AG04450 (cell line): ENCODE results near the gene MPHOSPH10. TPM values are rescaled to one million over a fixed set of nuclear protein-coding genes. Genes with fewer than 3 reads are reported as not detected.
A peak's percentile ranks its signal among the peaks of the same experiment; 100 is the strongest.
"Not testable (repeated sequence)": the region's sequence is repeated elsewhere in the genome, so short reads cannot be mapped to it uniquely, and the experiment has no call there.

Experiments
- CTCF ChIA-PET: fragments of 300-600, 350-600 bp; formaldehyde crosslinking; extraction: SDS; loops from one replicate; lab custom pipeline; 2022; ENCODE audit warnings: antibody characterized with exemption, inconsistent platforms; lab: Charles Lee
- POLR2A ChIA-PET: fragments of 350-600 bp; formaldehyde crosslinking; extraction: SDS; loops from one replicate; lab custom pipeline; 2021; ENCODE audit warnings: antibody characterized with exemption, inconsistent platforms; lab: Yijun Ruan, JAX
- DNase-seq: peaks from one replicate; pipeline ENCODE4 v3.0.0-alpha.2; 2011; ENCODE audit warnings: low read depth, low spot score
- H3K27ac ChIP-seq: one replicate; pipeline ENCODE4 v1.5.1; 2012; ENCODE audit warnings: low read depth, low read length, control low read depth
- H3K27me3 ChIP-seq: one replicate; pipeline ENCODE4 v1.6.0; 2012; ENCODE audit warnings: low read length; ENCODE audit not compliant: control insufficient read depth, insufficient read depth
- H3K4me3 ChIP-seq: 2 replicates; pipeline ENCODE4 v1.5.1; 2011; ENCODE audit warnings: mild to moderate bottlenecking, low read depth, low read length, control low read depth
- H3K9me3 ChIP-seq: 2 replicates; pipeline ENCODE4 v1.5.1; 2012; ENCODE audit warnings: low read length; ENCODE audit not compliant: control insufficient read depth, insufficient read depth
- polyA plus RNA-seq: library from polyadenylated mRNA; depleted of rRNA; stranded (reverse); fragments of >200 nt; gene quantifications from 2 replicates; pipeline ENCODE4 v1.2.3, GENCODE V29; 2011
- TF ChIP-seq, protein P1 (sequence below): IDR thresholded peaks from 2 replicates; pipeline ENCODE4 v1.5.1; 2011; ENCODE audit warnings: low read depth, low read length, control low read depth, inconsistent platforms

MPHOSPH10 gene
- polyA plus RNA-seq, 1 experiment = 23.3 TPM

DNA sequence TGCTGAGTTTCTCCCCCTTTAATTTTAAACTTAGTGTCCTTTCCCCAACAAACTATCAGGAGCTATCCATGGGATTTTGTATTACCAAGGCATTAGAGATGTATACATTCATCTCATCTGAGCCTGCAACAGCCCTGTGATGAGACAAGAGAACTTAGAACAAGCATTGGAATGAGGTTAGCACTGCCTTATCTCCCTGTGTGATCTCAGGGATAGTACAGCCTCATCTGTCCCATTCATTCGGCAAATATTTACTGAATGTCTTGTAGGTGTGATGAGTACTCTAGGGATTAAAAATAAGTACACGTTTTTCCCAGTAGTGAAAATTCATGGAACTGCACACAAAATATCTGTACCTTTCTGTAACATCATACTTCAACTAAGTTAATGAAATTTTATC is 50.9 kb downstream of the MPHOSPH10 start:
- DNase-seq = no peak
- H3K4me3 ChIP-seq = no peak overlapping the region
- ChIA-PET CTCF (interaction anchor here (1.0 to 1.3 kb wide), 2 partner anchors 25 to 233 kb away, joined by 3 read pairs; no protein-coding TSS in a partner anchor), POLR2A (no interaction called here)
- peaks cover 9% of the 10 kb centered on the region for H3K27me3 ChIP-seq
- H3K9me3 ChIP-seq = no peaks in the 10 kb centered on the region
- TF ChIP-seq, protein P1, sequence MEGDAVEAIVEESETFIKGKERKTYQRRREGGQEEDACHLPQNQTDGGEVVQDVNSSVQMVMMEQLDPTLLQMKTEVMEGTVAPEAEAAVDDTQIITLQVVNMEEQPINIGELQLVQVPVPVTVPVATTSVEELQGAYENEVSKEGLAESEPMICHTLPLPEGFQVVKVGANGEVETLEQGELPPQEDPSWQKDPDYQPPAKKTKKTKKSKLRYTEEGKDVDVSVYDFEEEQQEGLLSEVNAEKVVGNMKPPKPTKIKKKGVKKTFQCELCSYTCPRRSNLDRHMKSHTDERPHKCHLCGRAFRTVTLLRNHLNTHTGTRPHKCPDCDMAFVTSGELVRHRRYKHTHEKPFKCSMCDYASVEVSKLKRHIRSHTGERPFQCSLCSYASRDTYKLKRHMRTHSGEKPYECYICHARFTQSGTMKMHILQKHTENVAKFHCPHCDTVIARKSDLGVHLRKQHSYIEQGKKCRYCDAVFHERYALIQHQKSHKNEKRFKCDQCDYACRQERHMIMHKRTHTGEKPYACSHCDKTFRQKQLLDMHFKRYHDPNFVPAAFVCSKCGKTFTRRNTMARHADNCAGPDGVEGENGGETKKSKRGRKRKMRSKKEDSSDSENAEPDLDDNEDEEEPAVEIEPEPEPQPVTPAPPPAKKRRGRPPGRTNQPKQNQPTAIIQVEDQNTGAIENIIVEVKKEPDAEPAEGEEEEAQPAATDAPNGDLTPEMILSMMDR = no peak
- no peak overlapping the region for H3K27ac ChIP-seq

DNA sequence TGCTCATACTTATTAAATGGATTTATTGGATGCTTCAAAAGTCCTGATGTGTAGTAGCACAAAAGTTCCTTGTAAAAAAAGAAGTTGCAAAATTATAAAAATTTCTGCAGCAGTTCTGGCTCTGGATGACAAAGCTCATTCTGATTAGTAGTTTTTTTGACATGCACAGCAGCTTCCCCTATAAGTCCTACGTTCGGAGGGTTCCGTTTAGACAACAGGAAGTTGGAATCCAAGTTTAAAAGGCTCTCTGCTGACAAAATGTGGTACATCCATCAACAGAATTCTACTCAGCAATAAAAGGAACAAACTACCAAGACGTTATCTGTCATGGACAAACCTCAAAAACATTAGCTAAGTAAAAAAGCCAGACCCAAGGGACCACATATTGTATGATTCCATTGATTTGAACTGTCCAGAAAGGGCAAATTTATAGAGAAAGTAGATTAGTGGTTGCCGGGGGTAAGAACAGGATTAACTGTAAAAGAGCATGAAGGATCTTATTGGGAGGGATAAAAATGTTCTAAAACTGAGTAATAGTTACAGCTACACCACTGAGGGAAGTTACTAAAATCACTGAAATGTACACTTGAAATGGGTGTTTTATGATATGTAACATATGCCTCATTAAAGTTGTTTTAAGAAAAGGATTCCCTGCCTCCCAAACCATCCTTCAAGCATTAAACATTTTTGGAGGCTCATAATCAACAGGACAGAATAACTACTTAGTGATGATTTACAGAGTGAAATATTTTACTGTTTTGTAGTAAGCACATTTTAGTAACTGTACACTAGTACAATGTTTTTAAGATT is 53.1 kb downstream of the MPHOSPH10 start:
- H3K27me3 ChIP-seq, H3K9me3 ChIP-seq, CTCF ChIA-PET, H3K4me3 ChIP-seq, DNase-seq, H3K27ac ChIP-seq, POLR2A ChIA-PET: not testable (repeated sequence)

DNA sequence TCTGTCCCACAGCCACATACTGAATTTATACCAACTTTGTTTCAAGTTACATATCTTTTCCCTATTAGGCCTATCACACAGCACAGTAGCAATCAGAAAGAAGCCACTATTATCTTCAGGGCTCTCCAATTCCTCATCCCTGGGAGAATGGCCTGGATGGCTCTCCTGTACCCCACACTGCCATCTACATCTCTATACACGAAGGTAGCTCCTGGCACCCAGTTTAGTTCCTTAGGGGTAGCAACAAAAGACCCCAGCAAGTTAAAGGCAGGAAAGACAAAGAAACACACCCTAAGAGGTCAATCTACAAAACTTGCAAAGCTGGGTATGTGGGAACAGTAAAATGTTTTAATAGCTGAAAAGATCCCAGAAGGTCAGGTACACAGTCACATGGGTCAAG is 56.5 kb downstream of the MPHOSPH10 start:
- TF ChIP-seq, protein P1 = no peak
- CTCF ChIA-PET = interaction anchor here (1.1 to 1.5 kb wide), 2 partner anchors 86 to 87 kb away, joined by 3 to 6 read pairs; no protein-coding TSS in a partner anchor

DNA sequence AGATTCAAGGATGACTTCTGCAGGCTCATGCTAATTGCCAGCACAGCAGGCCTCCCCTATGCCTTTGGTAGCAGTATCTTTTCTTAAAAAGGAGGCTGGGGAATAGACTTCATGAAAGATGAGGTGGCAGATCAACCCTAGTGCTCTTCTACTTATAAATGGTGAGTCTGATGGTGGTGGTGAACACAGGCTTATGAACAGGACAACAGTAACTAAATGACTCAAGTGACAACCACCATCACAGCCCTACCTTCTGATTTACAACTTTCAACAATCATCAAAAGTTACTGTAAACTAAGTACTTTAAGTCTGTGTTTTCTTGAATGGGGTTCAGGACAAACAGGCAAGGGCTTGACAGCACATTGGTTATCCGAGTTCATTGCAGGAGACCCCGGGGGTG is 57.2 kb downstream of the MPHOSPH10 start:
- Histone ChIP-seq H3K4me3 (no peak overlapping the region), H3K27me3 (peaks cover 7% of the 10 kb centered on the region), H3K9me3 (no peaks in the 10 kb centered on the region), H3K27ac (no peak overlapping the region)
- TF ChIP-seq, protein P1 = no peak
- POLR2A ChIA-PET = no interaction called here
- DNase-seq = no peak
- CTCF ChIA-PET = interaction anchor here (0.9 to 1.5 kb wide), 3 partner anchors 31 to 88 kb away, joined by 3 to 6 read pairs (median 3); no protein-coding TSS in a partner anchor

More for the DNA sequence above, 56.5 kb downstream of the MPHOSPH10 start:
- H3K9me3 ChIP-seq = no peaks in the 10 kb centered on the region
- H3K27me3 ChIP-seq = peaks cover 7% of the 10 kb centered on the region
- DNase-seq = no peak
- H3K27ac ChIP-seq = no peak overlapping the region
- POLR2A ChIA-PET = no interaction called here
- no peak overlapping the region for H3K4me3 ChIP-seq

DNA sequence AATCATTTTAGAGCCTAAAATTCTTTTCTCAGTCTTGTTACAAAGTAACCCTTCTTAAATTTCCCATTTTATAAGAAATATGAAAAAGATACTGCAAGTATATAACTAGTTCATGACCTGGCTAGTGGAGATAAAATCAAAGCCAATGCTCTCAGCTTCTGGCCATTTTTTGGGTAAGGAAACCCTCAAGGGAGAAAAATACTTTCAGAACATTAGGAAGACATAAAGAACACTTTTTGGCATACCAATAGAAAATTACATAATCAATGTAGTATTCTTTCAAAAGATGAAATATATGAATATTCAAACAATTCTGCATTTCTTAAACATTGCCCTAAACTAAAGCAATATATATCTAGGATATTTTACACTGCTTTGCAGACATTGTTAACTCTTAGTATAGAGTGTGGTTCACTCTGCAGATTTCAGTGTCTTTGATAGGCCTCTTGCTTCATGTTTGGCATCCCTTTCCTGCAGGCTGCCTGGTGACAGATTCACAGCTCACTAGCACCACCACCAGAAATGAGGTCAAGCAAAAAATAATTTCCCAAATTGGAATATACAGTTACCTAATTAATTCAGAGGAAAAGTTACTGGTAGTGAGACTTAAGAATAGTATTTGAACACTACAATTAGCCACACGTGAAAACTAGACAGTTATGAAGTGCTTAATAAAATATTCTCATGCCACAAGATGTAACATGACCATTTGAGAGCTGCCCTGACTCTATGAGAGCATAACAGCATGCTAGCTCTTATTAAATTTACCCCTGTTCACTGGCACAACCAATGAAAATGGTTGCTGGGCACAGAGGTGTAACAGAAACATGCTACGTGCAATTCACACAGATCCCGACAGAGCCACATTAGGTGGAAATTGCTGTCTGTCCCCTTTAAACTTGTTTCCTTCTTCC is 60.5 kb downstream of the MPHOSPH10 start:
- TF ChIP-seq, protein P1 = peak; percentile 37
- Histone ChIP-seq H3K27me3 (peaks cover 7% of the 10 kb centered on the region), H3K4me3 (no peak overlapping the region), H3K27ac (no peak overlapping the region), H3K9me3 (no peaks in the 10 kb centered on the region)
- DNase-seq = no peak
- POLR2A ChIA-PET = no interaction called here
- CTCF ChIA-PET = interaction anchor here (3.2 kb wide), 1 partner anchor 90 kb away, joined by 20 read pairs; no protein-coding TSS in a partner anchor
